NB4 (cell line): Measurements from ENCODE around the gene POPDC2.

Source experiments
- DNase-seq: peaks from one replicate; pipeline ENCODE4 v3.0.0; 2010; ENCODE audit warnings: low read depth
- H3K4me3 ChIP-seq: one replicate; pipeline ENCODE4 v1.5.1; 2011; ENCODE audit warnings: mild to moderate bottlenecking, low read depth, low read length, moderate library complexity
- MYC ChIP-seq: IDR thresholded peaks from 2 replicates; pipeline ENCODE4 v1.6.1; 2011; ENCODE audit warnings: low read depth, low read length
- POLR2A ChIP-seq: IDR thresholded peaks from 2 replicates; pipeline ENCODE4 v1.6.1; 2011; ENCODE audit warnings: mild to moderate bottlenecking; ENCODE audit not compliant: insufficient read length; ENCODE audit errors: extremely low read depth
- TF ChIP-seq, protein P1 (sequence below): IDR thresholded peaks from one replicate; pipeline ENCODE4 v1.5.1; 2012; ENCODE audit warnings: low read depth, low read length
- TF ChIP-seq, protein P2 (sequence below): IDR thresholded peaks from 2 replicates; pipeline ENCODE4 v1.6.1; 2011; ENCODE audit warnings: low read depth, low read length

POPDC2 gene

GRCh38 chr3:119632216-119632615 is 28.2 kb downstream of the POPDC2 start:
- TF ChIP-seq POLR2A (no peak), MYC (no peak)
- TF ChIP-seq, protein P1, sequence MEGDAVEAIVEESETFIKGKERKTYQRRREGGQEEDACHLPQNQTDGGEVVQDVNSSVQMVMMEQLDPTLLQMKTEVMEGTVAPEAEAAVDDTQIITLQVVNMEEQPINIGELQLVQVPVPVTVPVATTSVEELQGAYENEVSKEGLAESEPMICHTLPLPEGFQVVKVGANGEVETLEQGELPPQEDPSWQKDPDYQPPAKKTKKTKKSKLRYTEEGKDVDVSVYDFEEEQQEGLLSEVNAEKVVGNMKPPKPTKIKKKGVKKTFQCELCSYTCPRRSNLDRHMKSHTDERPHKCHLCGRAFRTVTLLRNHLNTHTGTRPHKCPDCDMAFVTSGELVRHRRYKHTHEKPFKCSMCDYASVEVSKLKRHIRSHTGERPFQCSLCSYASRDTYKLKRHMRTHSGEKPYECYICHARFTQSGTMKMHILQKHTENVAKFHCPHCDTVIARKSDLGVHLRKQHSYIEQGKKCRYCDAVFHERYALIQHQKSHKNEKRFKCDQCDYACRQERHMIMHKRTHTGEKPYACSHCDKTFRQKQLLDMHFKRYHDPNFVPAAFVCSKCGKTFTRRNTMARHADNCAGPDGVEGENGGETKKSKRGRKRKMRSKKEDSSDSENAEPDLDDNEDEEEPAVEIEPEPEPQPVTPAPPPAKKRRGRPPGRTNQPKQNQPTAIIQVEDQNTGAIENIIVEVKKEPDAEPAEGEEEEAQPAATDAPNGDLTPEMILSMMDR = no peak
- TF ChIP-seq, protein P2, sequence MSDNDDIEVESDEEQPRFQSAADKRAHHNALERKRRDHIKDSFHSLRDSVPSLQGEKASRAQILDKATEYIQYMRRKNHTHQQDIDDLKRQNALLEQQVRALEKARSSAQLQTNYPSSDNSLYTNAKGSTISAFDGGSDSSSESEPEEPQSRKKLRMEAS = no peak
- DNase-seq = no peak
- no peak overlapping the region for H3K4me3 ChIP-seq

- no peak for DNase-seq
- TF ChIP-seq MYC (no peak), POLR2A (no peak)
- TF ChIP-seq, protein P2 = no peak
- TF ChIP-seq, protein P1 = no peak
- H3K4me3 ChIP-seq = no peak overlapping the region
Measured at GRCh38 chr3:119631516-119631915, 28.9 kb downstream of the POPDC2 start.

DNA sequence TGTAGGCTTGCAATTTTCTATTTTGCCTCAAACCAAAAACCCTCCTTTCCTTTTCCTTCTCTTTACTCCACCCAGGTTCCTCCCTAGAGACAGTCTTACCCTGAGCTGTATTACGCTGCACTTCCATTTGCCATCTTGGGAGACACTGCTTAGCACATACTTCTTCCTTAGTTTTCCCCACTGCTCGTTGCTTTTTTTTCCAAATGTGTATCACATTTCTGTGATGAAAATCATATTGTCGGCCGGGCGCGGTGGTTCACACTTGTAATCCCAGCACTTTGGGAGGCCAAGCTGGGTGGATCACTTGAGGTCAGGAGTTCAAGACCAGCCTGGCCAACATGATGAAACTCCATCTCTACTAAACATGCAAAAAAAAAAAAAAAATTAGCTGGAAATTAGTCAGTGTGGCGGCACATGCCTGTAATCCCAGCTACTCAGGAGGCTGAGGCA is 29.5 kb downstream of the POPDC2 start:
- no peak for DNase-seq
- TF ChIP-seq, protein P2 = no peak
- TF ChIP-seq POLR2A (no peak), MYC (no peak)
- TF ChIP-seq, protein P1 = no peak
- H3K4me3 ChIP-seq = no peak overlapping the region

GRCh38 chr3:119630128-119630879 is 30.1 kb downstream of the POPDC2 start:
- no peak for TF ChIP-seq POLR2A
- no peak for TF ChIP-seq MYC
- TF ChIP-seq, protein P1 = no peak
- TF ChIP-seq, protein P2 = no peak
- DNase-seq = peak; percentile 42
- H3K4me3 ChIP-seq = no peak overlapping the region

DNA sequence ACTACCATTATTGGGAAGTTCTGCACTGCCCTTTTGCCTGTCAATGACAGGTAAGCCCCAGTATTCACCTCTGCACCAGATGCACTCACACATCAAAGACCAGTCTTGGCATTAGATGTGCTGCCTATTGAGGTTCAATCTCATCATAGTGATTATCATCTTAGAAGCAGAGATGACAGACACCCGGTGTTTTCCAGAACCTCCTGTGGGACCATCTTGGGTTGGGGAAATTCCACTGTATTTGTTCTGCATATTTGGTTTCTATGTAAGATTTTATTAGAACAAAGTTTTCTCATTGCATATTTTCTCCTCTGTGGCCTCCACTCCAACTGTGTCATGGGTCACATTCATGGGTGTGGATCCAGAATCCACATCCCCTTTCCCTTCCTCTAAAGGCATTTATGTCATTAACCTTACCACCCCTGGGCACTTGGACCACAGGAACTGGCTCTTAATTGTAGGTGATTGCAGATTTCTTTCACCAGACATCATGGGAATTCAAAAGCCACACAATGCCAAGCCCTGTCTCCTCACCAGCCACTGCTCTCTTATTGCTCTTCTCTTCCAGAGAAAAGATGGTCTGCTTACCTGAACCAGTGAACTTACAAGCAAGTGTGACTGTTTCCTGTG is 31.5 kb downstream of the POPDC2 start:
- TF ChIP-seq, protein P2 = no peak
- TF ChIP-seq, protein P1 = no peak
- TF ChIP-seq MYC (no peak), POLR2A (no peak)
- no peak for DNase-seq
- no peak overlapping the region for H3K4me3 ChIP-seq
